OCI-LY1 (cell line): ENCODE data around the gene AKNAD1.

Experiments
- CTCF ChIP-seq: fragments of 200-600 bp; sonication (generic), shearing (Covaris generic); IDR thresholded peaks from 2 replicates; pipeline ENCODE4 v1.5.1; 2017; ENCODE audit warnings: mild to moderate bottlenecking, antibody characterized with exemption, low read length, moderate library complexity, mixed read lengths
- EZH2 ChIP-seq: fragments of 200-600 bp; sonication (generic), shearing (Covaris generic); IDR thresholded peaks from 2 replicates; pipeline ENCODE4 v1.8.0; 2017; ENCODE audit warnings: borderline replicate concordance, mixed run types, mild to moderate bottlenecking, antibody characterized with exemption, low read length, moderate library complexity, mixed read lengths

- TF ChIP-seq CTCF: no peak
- no peak for TF ChIP-seq EZH2
Observed at GRCh38 chr1:108842525-108843181, 14.2 kb downstream of the AKNAD1 start.
